ENCODE data around the gene FCN1. TPM values are rescaled to one million over a fixed set of nuclear protein-coding genes. Genes with fewer than 3 reads are reported as not detected.

Gene FCN1
- total and polyA plus RNA-seq, 2 of the 8 experiments (the other 6 are each of a cell fraction or from before 2014, with no cell fraction given) = not detected

- H3K27me3 ChIP-seq (replicated peaks in 1 of 4; ENCODE audit: control insufficient read depth in 3 of 4, extremely low read depth in 1 of 4, insufficient read depth in 3 of 4, low read length in 3 of 4) = no peaks in the 10 kb centered on the region
- no peak overlapping the region for H3K4ac ChIP-seq (replicated peaks; ENCODE audit: insufficient read length, low read depth, low read length)
- H4K91ac ChIP-seq (replicated peaks; ENCODE audit: insufficient read length, low read length) = no peak overlapping the region
- H4K5ac ChIP-seq (ENCODE audit: insufficient read length, low read depth, low read length) = no peak overlapping the region
- no peaks in the 10 kb centered on the region for H3K23me2 ChIP-seq (ENCODE audit: low read depth, low read length)
- H3K4me3 ChIP-seq (ENCODE audit: extremely low read depth in 1 of 4, insufficient read depth in 2 of 4, low read depth in 3 of 4, low read length in 4 of 4) = no peak overlapping the region
- H3K79me1 ChIP-seq (ENCODE audit: low read depth, low read length) = no peaks in the 10 kb centered on the region
- H2BK5ac ChIP-seq (ENCODE audit: low read depth, low read length) = no peak overlapping the region
- FAIRE-seq (no peak), DNase-seq (ENCODE audit: low read depth in 1 of 2, low spot score in 2 of 2) (no peak)
- H2AK5ac ChIP-seq (ENCODE audit: low read depth, low read length) = no peak overlapping the region
- H4K20me1 ChIP-seq (replicated peaks in 1 of 2; ENCODE audit: control insufficient read depth in 1 of 2, insufficient read depth in 2 of 2, low read length in 2 of 2) = no peaks in the 10 kb centered on the region
- TF ChIP-seq RFX5 (IDR thresholded peaks at IDR 0.05; ENCODE audit: borderline replicate concordance, low read depth, low read length) (no peak), KDM5A (IDR thresholded peaks at IDR 0.05; ENCODE audit: low read length) (no peak), BRCA1 (IDR thresholded peaks at IDR 0.05; ENCODE audit: low read depth, low read length) (no peak), SIN3A (conservative IDR thresholded peaks at IDR 0.05 in 1 of 2, IDR thresholded peaks at IDR 0.05 in 1 of 2; ENCODE audit: low read depth in 1 of 2, low read length in 2 of 2) (no peak), SIX5 (IDR thresholded peaks at IDR 0.05; ENCODE audit: low read depth, low read length) (no peak), RBBP5 (IDR thresholded peaks at IDR 0.05; ENCODE audit: borderline replicate concordance, low read depth, low read length) (no peak), POLR2A (IDR thresholded peaks at IDR 0.05; ENCODE audit: control extremely low read depth in 1 of 2, low read depth in 2 of 2, low read length in 2 of 2) (no peak)
- H2BK120ac ChIP-seq (replicated peaks; ENCODE audit: low read depth, low read length) = no peak overlapping the region
- H3K18ac ChIP-seq (ENCODE audit: extremely low read depth, low read length) = no peak overlapping the region
- no peak overlapping the region for H2BK12ac ChIP-seq (ENCODE audit: low read depth, low read length)
- no peak overlapping the region for H3K56ac ChIP-seq (replicated peaks; ENCODE audit: insufficient read length, low read depth, low read length)
- no peaks in the 10 kb centered on the region; a peak in 1 of 7 replicates for H3K4me1 ChIP-seq (replicated peaks in 1 of 4; ENCODE audit: control insufficient read depth in 3 of 4, insufficient read depth in 4 of 4, low read length in 3 of 4)
- ChIA-PET POLR2A (ENCODE audit: partially characterized antibody) (no interaction called here), CTCF (ENCODE audit: partially characterized antibody) (no interaction called here)
- H3K4me2 ChIP-seq (ENCODE audit: insufficient read depth in 1 of 2, low read depth in 2 of 2, low read length in 2 of 2) = no peak overlapping the region
- no peaks in the 10 kb centered on the region for H3K36me3 ChIP-seq (ENCODE audit: control insufficient read depth in 2 of 4, insufficient read depth in 4 of 4, low read length in 3 of 4)
- no peaks in the 10 kb centered on the region for H3K79me2 ChIP-seq (ENCODE audit: control insufficient read depth in 1 of 2, insufficient read depth in 2 of 2, low read length in 2 of 2)
- no peak overlapping the region for H3K23ac ChIP-seq (ENCODE audit: insufficient read length)
- WGBS, 2 experiments (ENCODE audit: extremely low coverage in 1 of 2, insufficient coverage in 1 of 2, insufficient read length in 1 of 2, insufficient replicate concordance in 2 of 2, low coverage in 1 of 2, low lambda C conversion rate in 2 of 2, missing lambda C conversion rate in 1 of 2) = 84% methylated on average over 13 of the region's 13 CpGs; no CpG with 5 or more reads in 1 of the 2 experiments
- H2AFZ ChIP-seq (ENCODE audit: low read length) = no peak overlapping the region
- H3K27ac ChIP-seq (ENCODE audit: low read depth, low read length) = no peak overlapping the region
- H4K8ac ChIP-seq (ENCODE audit: extremely low read depth, insufficient read depth, low read length) = no peak overlapping the region
- no peak overlapping the region for H2BK20ac ChIP-seq (ENCODE audit: low read length)
- H3K9me3 ChIP-seq (ENCODE audit: insufficient read depth in 2 of 2, low read depth in 1 of 2, low read length in 1 of 2) = no peaks in the 10 kb centered on the region
- H3K14ac ChIP-seq (ENCODE audit: insufficient read length) = no peak overlapping the region
- H2BK15ac ChIP-seq (ENCODE audit: low read length) = no peak overlapping the region
- no peak overlapping the region for H3K9ac ChIP-seq (replicated peaks in 1 of 4; ENCODE audit: extremely low read depth in 1 of 4, low read depth in 3 of 4, low read length in 3 of 4)
These were observed 9.0 kb downstream of the FCN1 start for GRCh38 chr9:134908524-134909309.

Data from H1 (cell line).